HG03442 (cell line): ENCODE results near the gene MEIS2.

Experiments used
- ATAC-seq: cut with Tn5 transposase; IDR thresholded peaks from one replicate; pipeline ENCODE4 v1.9.1; 2021; ENCODE audit warnings: mild to moderate bottlenecking, moderate library complexity; ENCODE audit not compliant: unreplicated experiment

MEIS2 gene

DNA sequence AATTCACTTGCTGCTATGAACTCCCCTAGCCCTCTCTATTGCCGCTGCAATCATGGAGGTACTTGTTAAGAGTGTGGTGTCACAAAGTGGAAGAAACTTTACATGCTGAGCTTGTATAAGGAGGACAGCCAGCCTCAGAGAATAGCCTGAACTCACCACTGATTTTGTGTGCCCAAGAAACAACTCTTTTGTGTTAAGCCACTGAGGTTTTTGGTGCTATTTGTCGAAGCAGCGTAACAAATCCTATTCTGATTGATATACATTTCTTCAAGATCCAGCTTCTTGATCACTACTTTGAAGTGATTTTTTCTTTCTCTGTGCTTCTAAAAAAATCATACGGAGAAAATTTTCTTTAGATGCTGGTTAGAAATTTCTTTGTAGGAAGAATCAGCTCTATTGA lies 132.4 kb downstream of the MEIS2 start:
- no peak for ATAC-seq

DNA sequence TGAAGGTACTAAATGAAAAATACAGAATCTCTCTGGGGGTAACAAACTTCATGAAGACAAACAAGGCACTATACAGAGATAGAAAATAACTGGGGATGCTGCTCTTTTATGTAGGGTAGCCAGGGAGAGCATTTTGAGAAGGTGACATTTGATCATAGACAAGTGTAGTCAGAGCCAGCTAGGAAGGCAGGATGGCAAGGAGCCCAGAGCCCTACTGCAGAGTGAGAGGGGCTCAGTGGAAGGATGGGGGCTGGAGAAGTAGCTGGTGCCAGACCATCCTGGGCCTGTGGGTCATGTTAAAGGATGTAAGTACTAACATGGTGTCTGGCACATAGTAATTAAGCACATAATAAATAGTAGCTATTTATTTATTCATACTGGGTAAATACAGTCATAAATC lies 133.6 kb downstream of the MEIS2 start:
- ATAC-seq: no peak

DNA sequence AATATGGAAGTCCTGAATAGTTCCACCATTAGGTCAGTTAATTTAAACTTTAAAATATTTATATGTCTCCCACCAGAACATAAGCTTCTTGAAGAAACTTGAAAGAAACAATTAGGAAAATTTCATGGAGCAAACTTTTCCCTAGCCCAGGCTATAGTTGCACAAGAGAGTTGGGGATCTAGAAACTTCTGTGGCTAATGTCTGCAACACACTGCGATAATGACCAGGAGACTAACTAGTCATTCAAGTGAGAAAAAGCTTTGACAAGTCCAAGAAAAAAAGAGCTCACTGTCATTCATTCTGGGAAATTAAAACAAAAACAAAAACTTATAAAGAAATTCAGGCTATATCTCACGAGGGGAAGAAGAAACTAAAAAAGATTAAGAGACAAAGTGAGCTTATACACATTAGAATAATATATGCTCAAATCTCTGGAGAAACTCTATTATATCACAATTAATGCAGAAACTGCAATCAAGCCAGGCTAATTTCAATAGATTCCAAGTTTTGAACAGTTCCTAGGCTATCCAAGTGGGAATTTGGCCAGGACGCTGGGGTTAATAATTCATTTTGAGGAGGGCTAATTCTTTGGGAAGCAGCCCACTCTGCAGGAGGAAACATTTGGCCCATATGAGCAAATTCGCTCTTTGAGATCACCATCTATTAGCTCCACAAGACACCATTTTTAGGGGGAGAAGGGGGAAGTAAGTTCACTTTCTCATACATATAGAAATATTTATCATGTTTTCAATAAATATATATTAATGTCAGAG lies 134.6 kb downstream of the MEIS2 start:
- ATAC-seq: no peak

DNA sequence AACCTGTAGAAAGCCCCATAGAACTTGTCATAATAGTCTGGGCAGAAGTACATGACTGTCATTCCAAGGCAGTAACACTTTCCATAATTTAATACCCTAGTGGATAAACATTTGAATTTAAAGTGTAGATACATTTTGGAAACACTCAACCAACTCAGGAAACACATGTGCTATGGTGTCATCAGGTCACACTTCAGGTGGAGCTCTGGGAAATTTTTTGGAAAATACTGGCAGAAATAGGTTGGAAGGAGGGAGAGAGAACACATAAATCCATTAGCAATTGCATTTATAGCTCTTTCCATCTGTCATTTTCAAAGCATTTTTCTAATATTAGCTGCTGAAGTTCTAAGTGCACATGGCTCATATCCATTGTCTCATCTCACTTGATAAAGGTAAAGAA lies 135.7 kb downstream of the MEIS2 start:
- no peak for ATAC-seq

DNA sequence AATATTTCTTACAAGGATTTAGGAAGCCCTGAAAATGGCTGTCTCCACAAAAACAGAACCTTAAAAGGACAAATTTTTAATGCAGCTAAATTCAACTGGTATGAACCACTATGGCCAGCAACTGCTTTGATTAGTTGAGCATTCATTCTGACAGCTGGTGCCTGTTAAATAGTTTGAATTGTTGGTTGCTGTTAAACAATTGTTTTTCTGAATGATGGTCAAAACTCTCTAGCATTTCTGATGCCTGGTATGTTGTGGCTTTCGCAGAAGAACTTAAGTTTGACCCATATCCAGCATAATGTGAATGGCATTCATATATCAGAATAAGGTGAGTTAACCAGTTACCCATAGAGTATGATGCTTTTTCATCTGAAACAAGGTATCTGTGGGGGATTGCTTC lies 138.4 kb downstream of the MEIS2 start:
- no peak for ATAC-seq

DNA sequence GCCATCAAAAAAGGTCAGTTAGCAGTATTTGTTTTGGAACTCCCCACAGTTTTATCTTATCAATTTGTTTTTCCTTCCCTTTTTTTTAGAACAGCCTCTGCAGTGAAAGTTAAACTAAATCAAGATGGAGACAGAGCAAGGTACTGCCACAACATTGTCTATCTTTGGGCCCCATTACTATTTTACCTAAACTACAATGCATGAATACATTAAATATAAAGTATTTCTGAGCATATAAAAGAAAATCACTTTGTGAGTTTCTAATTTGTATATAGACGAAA lies 139.5 kb downstream of the MEIS2 start:
- ATAC-seq: no peak

DNA sequence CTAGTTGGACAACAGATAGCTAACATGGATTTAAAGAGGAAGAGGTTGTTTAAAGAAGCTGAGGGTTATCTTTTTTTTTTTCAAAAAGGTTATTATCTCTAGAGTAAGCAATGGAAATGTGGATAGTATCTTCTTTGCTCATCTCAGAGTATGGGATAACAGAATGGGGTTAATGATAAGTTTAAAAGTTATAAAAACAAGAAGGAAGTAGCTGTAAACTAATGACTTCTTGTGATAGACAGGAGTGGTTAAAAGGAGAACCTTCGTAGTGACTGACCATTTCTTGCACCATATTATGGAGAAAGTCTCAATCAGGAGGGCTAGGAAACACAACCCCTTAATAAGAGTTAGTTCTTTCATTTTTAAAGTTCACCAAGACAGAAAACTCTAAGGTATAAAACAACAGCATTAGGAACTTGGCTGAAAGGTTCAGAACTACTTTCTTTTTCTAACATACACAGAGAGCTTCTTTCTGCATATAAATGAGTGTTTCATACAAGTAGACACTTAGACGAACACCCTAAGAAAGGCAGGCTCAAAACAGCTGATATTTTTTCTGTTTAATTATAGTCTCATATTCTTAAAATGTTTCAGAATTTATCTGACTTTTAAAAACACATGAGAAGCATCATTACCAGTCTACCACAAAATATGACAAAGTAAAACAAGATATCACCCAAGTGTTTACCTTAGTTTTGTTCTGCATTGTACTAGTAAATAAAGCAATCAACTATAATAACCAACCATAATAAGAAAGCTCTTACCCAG lies 140.0 kb downstream of the MEIS2 start:
- no peak for ATAC-seq

DNA sequence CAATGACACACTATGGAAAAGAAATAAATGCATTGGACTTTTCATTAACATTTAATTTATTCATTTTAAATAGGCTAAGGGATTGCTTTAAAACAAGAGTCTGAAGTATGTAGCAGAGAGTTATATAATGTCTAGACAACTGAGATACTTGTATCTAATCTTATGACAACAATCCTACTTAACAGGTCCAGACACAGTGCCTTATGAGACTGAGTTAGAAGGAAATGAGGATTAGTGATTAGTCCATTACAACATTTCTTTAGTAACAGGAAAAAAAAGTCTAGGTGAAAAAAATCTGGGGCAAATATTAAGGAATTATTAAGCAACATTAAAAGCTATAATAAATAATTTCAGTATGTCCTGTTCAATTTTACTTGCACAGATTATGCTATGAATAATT lies 140.6 kb downstream of the MEIS2 start:
- no peak for ATAC-seq

DNA sequence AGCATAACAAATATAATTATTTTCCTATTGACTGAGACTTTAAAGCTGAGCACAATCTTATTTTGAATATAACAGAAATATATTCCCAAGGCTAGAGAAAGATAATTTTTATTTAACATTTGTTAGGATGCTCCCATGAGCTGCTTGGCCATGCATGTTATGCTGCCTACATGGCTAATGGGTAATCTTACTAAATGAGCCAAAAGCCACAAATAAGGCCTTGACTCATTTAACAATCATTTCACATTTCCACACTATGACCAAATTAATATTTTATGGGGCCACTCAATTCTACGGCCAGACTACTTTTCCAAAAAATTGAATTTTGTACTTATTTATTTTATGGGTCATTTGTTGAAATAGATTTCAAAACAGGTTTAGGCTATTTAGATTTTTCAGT lies 141.7 kb downstream of the MEIS2 start:
- ATAC-seq: no peak

DNA sequence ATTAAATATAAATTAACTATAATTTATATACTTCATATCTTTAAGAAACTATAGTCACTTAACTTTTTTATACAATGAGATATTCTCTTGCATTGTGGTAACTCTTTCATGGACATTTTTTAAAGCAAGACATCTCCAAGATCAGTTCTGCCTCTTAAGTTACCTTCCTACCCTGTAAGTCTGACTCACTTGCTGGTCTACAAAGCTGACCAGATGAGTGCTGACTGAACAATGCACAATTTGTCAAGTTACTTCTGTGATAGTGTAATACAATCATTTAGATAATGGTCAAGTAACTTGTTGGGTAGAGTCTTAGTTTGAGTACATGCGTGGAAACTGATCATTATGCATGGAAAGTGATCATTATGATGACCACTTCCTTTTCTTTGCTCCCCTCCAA lies 145.9 kb downstream of the MEIS2 start:
- no peak for ATAC-seq

DNA sequence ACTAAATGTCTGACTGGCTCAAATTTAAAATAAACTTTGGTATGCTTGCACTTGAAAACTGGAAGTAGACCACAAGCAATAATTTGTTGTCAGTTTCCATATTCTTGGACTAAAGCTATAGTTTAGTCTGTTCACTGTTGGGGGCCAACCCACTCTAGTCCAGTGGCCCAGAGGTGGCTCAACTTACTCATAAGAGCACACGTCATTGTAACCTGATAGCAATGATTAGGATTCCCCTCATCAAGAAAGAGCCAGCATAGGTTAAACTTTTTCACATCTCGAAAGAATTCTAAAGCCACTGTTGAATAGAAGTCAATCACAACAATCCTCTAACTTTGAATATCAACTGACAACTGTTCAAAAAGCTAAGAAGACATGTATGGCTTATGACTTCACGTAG lies 147.0 kb downstream of the MEIS2 start:
- no peak for ATAC-seq

DNA sequence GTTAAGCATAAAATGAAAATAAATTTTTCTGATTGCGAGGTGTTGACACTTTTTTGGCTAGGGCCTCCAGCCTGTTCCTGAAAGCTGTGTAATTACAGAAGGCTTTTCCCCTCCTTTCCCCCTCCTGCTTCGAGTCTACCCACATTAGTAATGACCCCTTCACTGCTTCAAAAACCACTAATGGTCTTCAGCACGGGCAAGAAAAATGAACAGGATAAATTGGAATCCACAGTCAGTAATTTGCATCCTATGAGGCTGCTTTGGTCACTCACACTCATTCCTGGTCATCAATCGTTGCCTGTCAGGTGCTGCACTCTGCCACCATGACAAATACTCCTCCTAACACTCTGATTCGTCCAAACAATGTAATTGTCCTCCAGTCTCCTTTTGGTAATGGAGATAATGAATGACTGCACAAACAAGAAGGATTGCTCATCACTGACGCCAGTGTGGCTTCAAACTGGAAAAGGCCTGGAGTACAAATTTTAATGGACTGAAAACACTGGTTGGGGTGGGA lies 148.6 kb downstream of the MEIS2 start:
- ATAC-seq: no peak

DNA sequence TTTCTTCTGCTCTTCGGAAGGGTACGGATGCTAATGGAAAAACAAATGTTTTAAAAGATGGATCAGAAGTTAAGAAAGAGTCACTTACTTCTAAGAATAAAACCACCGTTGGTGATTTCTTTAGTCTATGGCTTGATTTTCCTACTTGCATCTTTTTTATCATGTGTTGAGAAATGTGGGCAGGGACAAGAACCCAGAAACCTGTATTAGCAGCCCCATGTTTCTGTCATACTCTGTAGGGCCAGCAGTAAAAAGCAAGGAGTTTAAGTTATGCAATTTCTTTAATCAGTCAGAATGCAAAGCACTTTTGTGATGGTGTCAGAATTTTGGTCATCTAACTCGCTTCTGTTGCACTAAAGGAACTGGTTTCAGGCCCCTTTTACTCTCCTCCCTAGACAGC lies 150.0 kb downstream of the MEIS2 start:
- no peak for ATAC-seq

DNA sequence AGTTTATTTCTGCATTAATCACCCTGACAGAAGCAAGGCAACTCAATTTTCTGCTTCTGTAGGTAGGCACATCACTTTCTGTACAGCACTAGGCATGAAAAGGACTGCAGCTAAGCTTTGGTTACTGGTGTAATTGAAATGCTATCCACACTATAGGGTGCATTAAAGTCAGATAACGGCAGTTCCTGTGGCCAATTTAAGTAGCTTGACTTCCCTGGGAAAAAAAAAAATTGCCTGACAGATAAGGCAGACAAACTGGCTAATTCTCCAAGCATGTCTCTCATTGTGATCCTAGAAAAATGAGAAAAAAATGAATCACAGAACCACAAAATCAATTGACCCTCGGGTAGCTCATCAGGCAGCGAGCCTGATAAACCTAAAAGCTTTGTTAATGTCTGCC lies 151.4 kb downstream of the MEIS2 start:
- no peak for ATAC-seq

DNA sequence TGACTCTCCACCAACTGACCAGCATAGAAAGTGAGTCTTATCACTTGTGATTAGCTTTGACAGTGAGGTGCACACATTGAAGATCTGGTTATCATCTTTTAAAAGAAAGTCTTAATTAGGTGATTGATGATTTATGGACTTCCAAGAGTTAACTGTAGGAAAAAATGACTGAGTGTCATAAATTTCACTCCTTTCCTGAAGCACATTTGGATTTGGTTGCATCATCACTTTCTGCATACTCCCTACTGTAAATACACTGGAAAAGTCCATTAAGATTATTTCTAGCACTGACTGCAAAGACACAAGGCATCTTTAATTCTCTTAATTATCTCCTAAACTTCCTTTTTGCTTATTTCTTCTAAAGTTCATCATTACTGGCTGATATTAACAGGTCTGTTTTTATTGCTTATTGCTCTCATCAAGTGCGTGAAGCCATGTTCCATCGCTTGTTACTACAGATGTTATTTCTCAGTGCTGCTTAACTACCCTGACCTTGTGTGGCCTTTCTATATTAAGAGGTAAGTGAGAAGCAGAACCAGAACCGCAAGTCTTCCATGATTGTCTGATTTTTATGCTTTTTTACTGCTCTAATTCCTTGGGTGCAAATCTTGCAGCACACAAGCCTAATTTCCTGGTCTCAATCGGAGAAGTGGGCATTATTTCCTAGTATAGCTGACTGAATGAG lies 153.2 kb downstream of the MEIS2 start:
- no peak for ATAC-seq

DNA sequence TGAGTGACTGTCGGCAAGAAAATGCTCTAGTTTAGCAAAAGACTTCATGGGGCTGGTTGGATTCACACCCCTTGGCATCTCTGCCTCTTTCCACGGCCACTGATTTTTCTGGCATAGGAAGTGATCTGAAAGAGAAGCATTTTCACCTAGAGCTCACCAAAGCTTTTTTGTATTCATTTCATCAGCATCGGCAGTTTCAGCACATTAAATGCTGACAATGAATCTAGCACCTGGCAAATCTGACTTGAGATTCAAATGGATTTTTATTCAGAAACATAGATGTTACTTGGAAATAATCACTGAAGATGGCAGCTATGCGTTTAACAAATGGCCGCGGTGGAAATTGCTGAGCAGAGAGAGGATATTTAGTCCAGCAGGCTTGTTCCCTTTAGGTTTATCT lies 155.9 kb downstream of the MEIS2 start:
- ATAC-seq: no peak

DNA sequence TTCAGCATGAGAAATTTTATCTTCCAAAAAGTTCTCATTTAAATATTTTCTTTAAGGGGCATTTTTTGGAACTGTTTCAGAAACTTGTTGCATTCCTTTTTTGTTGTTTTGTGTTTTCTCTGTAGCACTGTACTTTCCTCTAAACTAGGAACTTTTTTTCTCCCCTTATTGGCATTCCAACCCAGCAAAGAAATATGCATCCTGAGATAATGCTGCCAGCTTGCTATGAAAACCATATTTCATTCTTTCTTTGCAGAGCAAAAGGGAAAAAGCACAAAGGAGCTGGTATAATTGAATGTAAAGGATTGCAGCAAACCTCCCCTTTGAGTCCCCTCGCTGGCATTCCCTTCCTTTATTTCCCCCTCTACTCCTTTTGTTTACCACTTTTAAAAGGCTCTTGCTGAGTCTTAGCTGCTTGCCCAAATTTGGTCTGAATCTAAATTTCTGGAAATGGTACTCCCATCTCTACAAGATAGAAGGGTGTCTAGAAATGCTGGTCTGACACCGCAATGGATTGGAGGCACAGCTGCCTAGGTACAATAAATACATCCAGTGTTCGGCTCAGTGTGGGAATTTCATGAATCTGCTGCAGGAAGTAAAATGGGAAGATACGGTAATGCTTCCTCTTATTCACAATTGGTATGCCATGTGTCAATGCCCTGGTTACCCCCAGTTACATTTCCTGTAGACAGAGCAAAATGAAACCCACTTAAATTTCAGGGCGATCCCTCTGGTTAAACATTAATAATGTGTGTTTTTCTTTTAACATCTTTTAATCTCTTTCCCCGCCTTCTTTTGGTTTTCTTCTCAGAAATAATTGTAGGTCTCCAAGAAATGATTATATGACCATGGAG lies 156.6 kb downstream of the MEIS2 start:
- no peak for ATAC-seq

DNA sequence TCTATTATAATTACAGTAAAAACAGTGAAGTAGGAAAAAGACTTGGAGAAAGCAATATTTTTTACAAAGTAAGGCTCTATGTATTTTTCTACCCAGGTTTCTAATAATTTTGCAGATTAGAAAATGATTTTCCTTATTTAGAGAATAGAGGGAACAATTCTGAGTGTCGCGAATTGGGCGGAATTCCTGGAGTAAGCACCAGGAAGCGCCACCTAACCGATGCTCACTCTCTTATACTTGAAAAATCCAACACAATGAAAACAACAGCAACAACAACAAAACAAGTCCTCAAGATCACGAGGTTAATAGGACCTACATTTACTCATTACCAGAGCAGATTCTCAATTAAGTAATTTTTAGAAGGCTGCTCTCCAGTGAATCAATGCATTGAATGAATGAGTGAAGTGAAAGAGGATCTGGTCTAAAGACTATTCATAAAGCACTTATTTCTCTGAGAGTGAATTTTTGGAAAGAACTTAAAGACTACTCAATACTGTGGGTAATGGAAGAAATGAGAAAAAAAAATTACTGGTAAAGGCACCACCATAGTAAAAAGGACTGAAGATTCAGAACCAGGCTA lies 158.0 kb downstream of the MEIS2 start:
- no peak for ATAC-seq

DNA sequence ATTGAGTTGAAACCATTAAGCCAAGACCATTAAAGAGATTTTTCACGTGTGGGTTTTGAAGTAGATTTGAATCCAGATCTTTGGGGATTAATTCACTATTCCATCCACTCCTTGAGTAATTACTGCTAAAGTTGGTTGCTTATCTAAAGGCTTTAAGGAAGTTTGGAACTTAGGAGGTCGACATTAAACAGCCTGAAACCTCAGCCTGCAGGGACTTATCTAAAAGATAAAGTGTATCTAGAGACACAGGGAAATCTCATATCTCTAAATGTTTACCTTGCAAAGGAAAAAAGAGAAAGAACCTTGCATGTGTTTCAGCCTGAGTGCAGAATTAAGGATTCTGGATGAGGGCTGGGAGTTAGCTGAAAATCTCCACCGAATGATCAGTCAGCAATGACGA lies 158.6 kb downstream of the MEIS2 start:
- no peak for ATAC-seq

DNA sequence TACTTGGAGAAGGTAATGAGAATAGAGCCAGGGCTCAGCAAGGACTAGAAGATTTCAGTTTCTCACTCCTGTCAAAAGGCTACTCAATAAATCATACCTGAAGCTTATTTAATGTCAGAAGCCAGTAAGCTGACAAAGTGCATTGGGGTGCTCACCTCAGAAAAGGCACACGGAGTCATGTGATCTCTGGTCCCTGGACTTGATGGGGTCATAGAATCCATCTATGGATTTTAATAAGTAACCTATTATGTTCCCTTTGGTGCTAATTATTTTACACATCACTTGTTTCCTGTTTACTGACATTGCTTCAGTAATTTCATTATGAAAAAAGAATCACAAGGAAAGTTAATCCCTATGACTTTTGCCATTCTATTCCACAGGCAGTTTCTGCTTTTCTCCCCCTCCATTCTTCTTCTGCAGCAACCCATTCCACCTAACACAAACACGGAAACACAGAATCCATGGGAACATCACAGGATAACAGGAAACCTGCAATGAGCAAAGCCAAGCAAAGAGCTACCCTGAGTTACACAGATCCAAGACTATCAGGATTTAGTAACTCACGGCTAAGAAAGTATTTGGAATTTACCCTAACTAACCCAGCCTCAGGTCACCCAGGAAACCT lies 159.6 kb downstream of the MEIS2 start:
- ATAC-seq: no peak
